Testis (tissue), 3 donors: Measurements from ENCODE around the gene SMG6. TPM values are rescaled to one million over a fixed set of nuclear protein-coding genes. Genes with fewer than 3 reads are reported as not detected.

Experiments used
- DNase-seq: peaks from one replicate; pipeline ENCODE4 v3.0.0-alpha.2; 2019
- H3K27ac ChIP-seq, 2 donors: fragments of 200-600 bp; sonication (generic); one replicate each; pipeline ENCODE4 v1.5.1; 2019
- H3K27me3 ChIP-seq: fragments of 200-600 bp; sonication (generic); one replicate; pipeline ENCODE4 v1.5.1; 2019
- H3K36me3 ChIP-seq: fragments of 200-600 bp; sonication (generic); one replicate; pipeline ENCODE4 v1.5.1; 2017; ENCODE audit warnings: low read depth; ENCODE audit errors: missing control alignments
- H3K4me1 ChIP-seq: fragments of 200-600 bp; sonication (generic); one replicate; pipeline ENCODE4 v1.5.1; 2019
- H3K4me3 ChIP-seq, 2 donors: fragments of 200-600 bp; sonication (generic); one replicate each; pipeline ENCODE4 v1.5.1; 2017 to 2019
- H3K9me3 ChIP-seq: fragments of 200-600 bp; sonication (generic); one replicate; pipeline ENCODE4 v1.5.1; 2017
- CTCF ChIP-seq, 3 experiments: fragments of 450-650 bp in 2 of 3; fragments of 200-600 bp in 1 of 3; sonication (generic) in 1 of 3; IDR thresholded peaks; one replicate each; pipeline ENCODE4 v1.5.1; 2016 to 2019; ENCODE audit warnings: antibody characterized with exemption in 3 of 3, mild to moderate bottlenecking in 2 of 3, moderate library complexity in 1 of 3
- POLR2A ChIP-seq: fragments of 450-650 bp; IDR thresholded peaks from one replicate; pipeline ENCODE4 v1.6.1; 2017; ENCODE audit warnings: antibody characterized with exemption, mild to moderate bottlenecking, moderate library complexity
- WGBS, 2 donors: methylation state at CpG; one replicate each; pipeline ENCODE4 v1.1.5; 2018; 5-methylcytosine and 5-hydroxymethylcytosine counted together
- intact Hi-C: fragments of 100-400 bp; cut with DNase I; formaldehyde crosslinking; loops from one replicate; pipeline ENCODE4 v1.15.1; 2023; ENCODE audit warnings: low total_unique reads
- polyA plus RNA-seq: library from polyadenylated mRNA; stranded (reverse); fragments of 350-450 nt; fragmentation: Illumina TruSeq; extraction: RNeasy Lipid Tissue Mini Kit (QIAGEN cat#74804); gene quantifications from one replicate; pipeline ENCODE4 v1.2.3, GENCODE V29; 2014; ENCODE audit warnings: low read depth, low replicate concordance; ENCODE audit not compliant: insufficient read depth
- total RNA-seq, 2 donors: library from RNA; depleted of rRNA; stranded (reverse); fragments of >200 nt; gene quantifications; one replicate each; pipeline ENCODE4 v1.2.3, GENCODE V29; 2016

SMG6 gene
- total and polyA plus RNA-seq, 3 donors from 2014 or later = 68.7 to 86.5 (median 80.6) TPM

GRCh38 chr17:2237950-2238349, 65.6 kb downstream of the SMG6 start:
- H3K27ac ChIP-seq = peak overlapping the region; percentile 10 to 75
- WGBS, 2 donors = 53 to 63% methylated on average over 3 of the region's 3 CpGs
- H3K27me3 ChIP-seq = no peaks in the 10 kb centered on the region
- H3K4me3 ChIP-seq = no peak overlapping the region
- H3K36me3 ChIP-seq = no peaks in the 10 kb centered on the region
- peaks cover 34% of the 10 kb centered on the region for H3K4me1 ChIP-seq
- DNase-seq = no peak
- no peaks in the 10 kb centered on the region for H3K9me3 ChIP-seq
- intact Hi-C loops = loop anchor here (10.0 kb wide), 1 partner anchor 63 kb away; no protein-coding TSS in a partner anchor
- TF ChIP-seq POLR2A (no peak), CTCF (IDR thresholded peaks at IDR 0.05) (no peak)

- WGBS, 2 donors = 39 to 53% methylated on average over 5 of the region's 5 CpGs
- H3K27ac ChIP-seq = peak overlapping the region; percentile 10 to 75
- no peak overlapping the region for H3K4me3 ChIP-seq
- H3K9me3 ChIP-seq = no peaks in the 10 kb centered on the region
- no peaks in the 10 kb centered on the region for H3K27me3 ChIP-seq
- DNase-seq = peak; percentile 58
- peaks cover 34% of the 10 kb centered on the region for H3K4me1 ChIP-seq
- no peaks in the 10 kb centered on the region for H3K36me3 ChIP-seq
- no peak for TF ChIP-seq CTCF (IDR thresholded peaks at IDR 0.05)
- intact Hi-C loops = loop anchor here (10.0 kb wide), 1 partner anchor 63 kb away; no protein-coding TSS in a partner anchor
These were observed 66.1 kb downstream of the SMG6 start for GRCh38 chr17:2237521-2237921.

- Histone ChIP-seq H3K27ac (peak overlapping the region in 1 of 2 donors; percentile 48), H3K9me3 (no peaks in the 10 kb centered on the region), H3K4me3 (no peak overlapping the region), H3K36me3 (no peaks in the 10 kb centered on the region), H3K27me3 (no peaks in the 10 kb centered on the region), H3K4me1 (peaks cover 42% of the 10 kb centered on the region)
- 56 to 60% methylated on average over 5 to 6 of the region's 6 CpGs for WGBS, 2 donors
- DNase-seq = no peak
- TF ChIP-seq CTCF (IDR thresholded peaks at IDR 0.05) (no peak), POLR2A (no peak)
- intact Hi-C loops = loop anchor here (10.0 kb wide), 1 partner anchor 61 kb away; no protein-coding TSS in a partner anchor
These were observed 67.7 kb downstream of the SMG6 start for GRCh38 chr17:2235792-2236366.

GRCh38 chr17:2235265-2235664, 68.3 kb downstream of the SMG6 start:
- Histone ChIP-seq H3K9me3 (no peaks in the 10 kb centered on the region), H3K27ac (peak overlapping the region in 1 of 2 donors; percentile 48), H3K36me3 (no peaks in the 10 kb centered on the region), H3K27me3 (no peaks in the 10 kb centered on the region), H3K4me3 (no peak overlapping the region), H3K4me1 (peaks cover 48% of the 10 kb centered on the region)
- TF ChIP-seq POLR2A = no peak
- TF ChIP-seq CTCF (IDR thresholded peaks at IDR 0.05) = no peak
- DNase-seq = no peak
- intact Hi-C loops = loop anchor here (10.0 kb wide), 1 partner anchor 60 kb away; no protein-coding TSS in a partner anchor
- WGBS, 2 donors = 79 to 92% methylated on average over 4 of the region's 4 CpGs
